ENCODE results near the gene ING3. TPM values are rescaled to one million over a fixed set of nuclear protein-coding genes. Genes with fewer than 3 reads are reported as not detected.

Gene ING3
- total and polyA plus RNA-seq, 2 of the 8 experiments (the other 6 are each of a cell fraction or from before 2014, with no cell fraction given), result 6.0 to 17.7 TPM

GRCh38 chr7:120961638-120962173 lies 11.1 kb downstream of the ING3 start (continued):
- TF ChIP-seq E2F6 (IDR thresholded peaks at IDR 0.05), result no peak
- no peak for TF ChIP-seq CREB1 (IDR thresholded peaks at IDR 0.05)
- no peak for TF ChIP-seq CBX5 (IDR thresholded peaks at IDR 0.05; ENCODE audit: low read depth, low read length)
- TF ChIP-seq MAFK (IDR thresholded peaks at IDR 0.05; ENCODE audit: low read depth, low read length), result no peak
